Measurements from ENCODE around the gene XIRP1.

- TF ChIP-seq REST (IDR thresholded peaks at IDR 0.05; ENCODE audit: insufficient read depth in 1 of 2, low read depth in 2 of 2, low read length in 2 of 2) = no peak
- no peak for TF ChIP-seq SIN3A (IDR thresholded peaks at IDR 0.05; ENCODE audit: borderline replicate concordance, insufficient read depth, low read length)
- TF ChIP-seq TAF1 (IDR thresholded peaks at IDR 0.05; ENCODE audit: borderline replicate concordance, insufficient read depth, low read length) = no peak
- TF ChIP-seq POLR2AphosphoS5 (IDR thresholded peaks at IDR 0.05; ENCODE audit: low read depth, low read length) = no peak
Observed at GRCh38 chr3:39219702-39220101, 27.3 kb upstream of the XIRP1 start.

Data from PFSK-1 (cell line).